Activated T-cell treated with anti-CD3 and anti-CD28 coated beads, Interleukin-2, amount 50 U/mL, for 72 hours (primary cell): ENCODE data around the gene NDNF. TPM values are rescaled to one million over a fixed set of nuclear protein-coding genes. Genes with fewer than 3 reads are reported as not detected.

Source experiments
- ATAC-seq, 2 donors: fragments of 150-1000 bp; cut with Tn5 transposase; replicated peaks in 1 of 2; 2 replicates each; pipeline ENCODE4 v1.10.0; 2021; ENCODE audit warnings: moderate library complexity in 2 of 2, mild to moderate bottlenecking in 1 of 2
- DNase-seq, 2 donors: peaks; one replicate each; pipeline ENCODE4 v3.0.0; 2021 to 2022; ENCODE audit warnings: mixed read lengths in 1 of 2
- H3K27ac Mint-ChIP-seq: one replicate; pipeline ENCODE4 v1.8.0; 2022; ENCODE audit warnings: mild to moderate bottlenecking, moderate library complexity, mixed read lengths
- H3K27me3 Mint-ChIP-seq: one replicate; pipeline ENCODE4 v1.8.0; 2022; ENCODE audit warnings: low read depth, mixed read lengths
- H3K36me3 Mint-ChIP-seq, 2 donors: one replicate each; pipeline ENCODE4 v1.8.0; 2022; ENCODE audit warnings: mixed read lengths in 2 of 2, mild to moderate bottlenecking in 1 of 2; ENCODE audit not compliant: insufficient read depth in 2 of 2
- H3K4me1 Mint-ChIP-seq: one replicate; pipeline ENCODE4 v1.8.0; 2022; ENCODE audit warnings: low read depth, mixed read lengths
- H3K4me3 Mint-ChIP-seq, 2 donors: one replicate each; pipeline ENCODE4 v1.8.0; 2022; ENCODE audit warnings: mild to moderate bottlenecking in 2 of 2, mixed read lengths in 2 of 2, moderate library complexity in 2 of 2
- H3K9me3 Mint-ChIP-seq, 2 donors: one replicate each; pipeline ENCODE4 v1.8.0; 2022; ENCODE audit warnings: mixed read lengths in 2 of 2
- total RNA-seq, 2 donors: library from RNA; stranded (reverse); gene quantifications; one replicate each; pipeline ENCODE4 v1.2.3, GENCODE V29; 2022

NDNF gene
- total RNA-seq, 2 donors from 2014 or later: 0.34 to 0.35 TPM

- no peaks in the 10 kb centered on the region for H3K27me3 Mint-ChIP-seq
- no peak overlapping the region for H3K27ac Mint-ChIP-seq
- ATAC-seq: no peak
- no peaks in the 10 kb centered on the region for H3K9me3 Mint-ChIP-seq
- no peaks in the 10 kb centered on the region for H3K36me3 Mint-ChIP-seq
- DNase-seq: no peak
- no peaks in the 10 kb centered on the region for H3K4me1 Mint-ChIP-seq
- no peak overlapping the region for H3K4me3 Mint-ChIP-seq
Observed at GRCh38 chr4:121093261-121093660, 20.9 kb upstream of the NDNF start.

- no peaks in the 10 kb centered on the region for H3K36me3 Mint-ChIP-seq
- H3K27ac Mint-ChIP-seq: no peak overlapping the region
- no peak overlapping the region for H3K4me3 Mint-ChIP-seq
- no peaks in the 10 kb centered on the region for H3K27me3 Mint-ChIP-seq
- H3K9me3 Mint-ChIP-seq: no peaks in the 10 kb centered on the region
- no peak for DNase-seq
- no peak for ATAC-seq
- no peaks in the 10 kb centered on the region for H3K4me1 Mint-ChIP-seq
Observed at GRCh38 chr4:121091941-121092340, 19.6 kb upstream of the NDNF start.

GRCh38 chr4:121088867-121089266 is 16.5 kb upstream of the NDNF start:
- DNase-seq: no peak
- H3K36me3 Mint-ChIP-seq: no peaks in the 10 kb centered on the region
- H3K4me1 Mint-ChIP-seq: no peaks in the 10 kb centered on the region
- H3K4me3 Mint-ChIP-seq: no peak overlapping the region
- ATAC-seq: no peak
- peaks cover 7% of the 10 kb centered on the region for H3K27me3 Mint-ChIP-seq
- H3K27ac Mint-ChIP-seq: no peak overlapping the region
- H3K9me3 Mint-ChIP-seq: no peaks in the 10 kb centered on the region

GRCh38 chr4:121079376-121079775 is 7.0 kb upstream of the NDNF start:
- Mint-ChIP-seq H3K27ac (no peak overlapping the region), H3K36me3 (peaks cover 2 to 3% of the 10 kb centered on the region in 2 donors), H3K27me3 (peaks cover 31% of the 10 kb centered on the region), H3K4me3 (no peak overlapping the region), H3K9me3 (peaks cover 0 to 2% of the 10 kb centered on the region in 2 donors), H3K4me1 (peaks cover 8% of the 10 kb centered on the region)
- no peak for DNase-seq
- ATAC-seq: no peak

GRCh38 chr4:121077496-121077895 is 5.2 kb upstream of the NDNF start:
- no peak overlapping the region for H3K27ac Mint-ChIP-seq
- DNase-seq (no peak), ATAC-seq (no peak)
- H3K36me3 Mint-ChIP-seq: peaks cover 2 to 6% of the 10 kb centered on the region in 2 donors
- peaks cover 23% of the 10 kb centered on the region for H3K4me1 Mint-ChIP-seq
- no peak overlapping the region for H3K4me3 Mint-ChIP-seq
- H3K9me3 Mint-ChIP-seq: peaks cover 0 to 2% of the 10 kb centered on the region in 2 donors
- H3K27me3 Mint-ChIP-seq: peaks cover 46% of the 10 kb centered on the region

- Mint-ChIP-seq H3K9me3 (peaks cover 0 to 2% of the 10 kb centered on the region in 2 donors), H3K36me3 (peaks cover 2 to 7% of the 10 kb centered on the region in 2 donors), H3K4me1 (peaks cover 29% of the 10 kb centered on the region), H3K27me3 (peaks cover 49% of the 10 kb centered on the region), H3K27ac (no peak overlapping the region), H3K4me3 (no peak overlapping the region)
- ATAC-seq: peak; percentile 35 to 42
- DNase-seq: no peak
Observed at GRCh38 chr4:121076416-121076815, 4.1 kb upstream of the NDNF start.

- no peak for DNase-seq
- Mint-ChIP-seq H3K9me3 (no peaks in the 10 kb centered on the region), H3K27ac (no peak overlapping the region), H3K4me1 (peaks cover 43% of the 10 kb centered on the region), H3K4me3 (peak overlapping the region in 1 of 2 donors; percentile 9), H3K27me3 (peaks cover 66% of the 10 kb centered on the region), H3K36me3 (peaks cover 0 to 5% of the 10 kb centered on the region in 2 donors)
- ATAC-seq: no peak
Observed at GRCh38 chr4:121073672-121074381, 1.5 kb upstream of the NDNF start.

GRCh38 chr4:121073004-121073435 is 685 bp upstream of the NDNF start:
- DNase-seq (no peak), ATAC-seq (no peak)

GRCh38 chr4:121071640-121072223 is 603 bp downstream of the NDNF start:
- peaks cover 43% of the 10 kb centered on the region for H3K4me1 Mint-ChIP-seq
- peaks cover 0 to 3% of the 10 kb centered on the region in 2 donors for H3K36me3 Mint-ChIP-seq
- DNase-seq: no peak
- H3K4me3 Mint-ChIP-seq: peak overlapping the region; percentile 90 to 91
- H3K27me3 Mint-ChIP-seq: peaks cover 70% of the 10 kb centered on the region
- ATAC-seq: peak in 1 of 2 donors; percentile 4
- no peaks in the 10 kb centered on the region for H3K9me3 Mint-ChIP-seq
- no peak overlapping the region for H3K27ac Mint-ChIP-seq

More at GRCh38 chr4:121073004-121073435, 685 bp upstream of the NDNF start:
- Mint-ChIP-seq H3K4me3 (peak overlapping the region; percentile 87 to 90), H3K27me3 (peaks cover 72% of the 10 kb centered on the region), H3K9me3 (no peaks in the 10 kb centered on the region), H3K27ac (no peak overlapping the region), H3K36me3 (peaks cover 0 to 3% of the 10 kb centered on the region in 2 donors), H3K4me1 (peaks cover 43% of the 10 kb centered on the region)

- Mint-ChIP-seq H3K36me3 (peaks cover 0 to 3% of the 10 kb centered on the region in 2 donors), H3K27ac (no peak overlapping the region), H3K27me3 (peaks cover 70% of the 10 kb centered on the region), H3K4me1 (peaks cover 39% of the 10 kb centered on the region), H3K4me3 (peak overlapping the region; percentile 90 to 91), H3K9me3 (no peaks in the 10 kb centered on the region)
- peak; percentile 49 to 50 for ATAC-seq
- peak; percentile 35 to 42 for DNase-seq
Observed at GRCh38 chr4:121070696-121071639, 1.4 kb downstream of the NDNF start.

GRCh38 chr4:121070274-121070673 is 2.1 kb downstream of the NDNF start:
- peaks cover 70% of the 10 kb centered on the region for H3K27me3 Mint-ChIP-seq
- peak overlapping the region; percentile 90 to 91 for H3K4me3 Mint-ChIP-seq
- H3K36me3 Mint-ChIP-seq: peaks cover 0 to 3% of the 10 kb centered on the region in 2 donors
- ATAC-seq: no peak
- H3K27ac Mint-ChIP-seq: no peak overlapping the region
- DNase-seq: no peak
- no peaks in the 10 kb centered on the region for H3K9me3 Mint-ChIP-seq
- peaks cover 37% of the 10 kb centered on the region for H3K4me1 Mint-ChIP-seq

- peak overlapping the region in 1 of 2 donors; percentile 91 for H3K4me3 Mint-ChIP-seq
- peaks cover 64% of the 10 kb centered on the region for H3K27me3 Mint-ChIP-seq
- H3K36me3 Mint-ChIP-seq: peaks cover 0 to 3% of the 10 kb centered on the region in 2 donors
- H3K9me3 Mint-ChIP-seq: no peaks in the 10 kb centered on the region
- H3K4me1 Mint-ChIP-seq: peaks cover 36% of the 10 kb centered on the region
- DNase-seq (no peak), ATAC-seq (no peak)
- no peak overlapping the region for H3K27ac Mint-ChIP-seq
Observed at GRCh38 chr4:121069430-121069829, 2.9 kb downstream of the NDNF start.

GRCh38 chr4:121064482-121064881 is 7.9 kb downstream of the NDNF start:
- DNase-seq (no peak), ATAC-seq (no peak)
- Mint-ChIP-seq H3K27ac (no peak overlapping the region), H3K27me3 (peaks cover 41% of the 10 kb centered on the region), H3K9me3 (no peaks in the 10 kb centered on the region), H3K4me3 (no peak overlapping the region), H3K4me1 (no peaks in the 10 kb centered on the region), H3K36me3 (no peaks in the 10 kb centered on the region)
